Measurements from ENCODE around the gene TEX10.

Gene TEX10

GRCh38 chr9:100370064-100370723 lies 17.5 kb upstream of the TEX10 start:
- ATAC-seq, result no peak
- TF ChIP-seq ZNF8 (CRISPR knock-in tag; IDR thresholded peaks at IDR 0.05), result no peak
- no peak for TF ChIP-seq SNAI2 (CRISPR knock-in tag; IDR thresholded peaks at IDR 0.05)
- TF ChIP-seq TCF4 (CRISPR knock-in tag; IDR thresholded peaks at IDR 0.05; ENCODE audit: borderline replicate concordance), result no peak
- no peak for TF ChIP-seq TOX (CRISPR knock-in tag; IDR thresholded peaks at IDR 0.05; ENCODE audit: borderline replicate concordance)
- TF ChIP-seq CREB5 (CRISPR knock-in tag; IDR thresholded peaks at IDR 0.05; ENCODE audit: low read depth), result no peak
- no peak for TF ChIP-seq ZC3H10 (CRISPR knock-in tag; IDR thresholded peaks at IDR 0.05)
- no peak for TF ChIP-seq CSDC2 (CRISPR knock-in tag; IDR thresholded peaks at IDR 0.05)
- TF ChIP-seq ESRRG (CRISPR knock-in tag; IDR thresholded peaks at IDR 0.05), result no peak
- no peak for TF ChIP-seq RARB (CRISPR knock-in tag; IDR thresholded peaks at IDR 0.05)
- no peak for TF ChIP-seq ISL1 (CRISPR knock-in tag; IDR thresholded peaks at IDR 0.05)
- no peak for TF ChIP-seq TSHZ2 (CRISPR knock-in tag; IDR thresholded peaks at IDR 0.05)
- TF ChIP-seq BACH2 (CRISPR knock-in tag; IDR thresholded peaks at IDR 0.05; ENCODE audit: borderline replicate concordance), result no peak
- TF ChIP-seq ZFP3 (CRISPR knock-in tag; IDR thresholded peaks at IDR 0.05), result no peak
- no peak for TF ChIP-seq POU6F1 (CRISPR knock-in tag; IDR thresholded peaks at IDR 0.05; ENCODE audit: borderline replicate concordance, low read depth)
- TF ChIP-seq GLIS3 (CRISPR knock-in tag; IDR thresholded peaks at IDR 0.05), result no peak
- no peak for TF ChIP-seq PPARA (CRISPR knock-in tag; IDR thresholded peaks at IDR 0.05; ENCODE audit: borderline replicate concordance)
- no peak for TF ChIP-seq OSR1 (CRISPR knock-in tag; IDR thresholded peaks at IDR 0.05)

GRCh38 chr9:100368672-100369071 lies 15.9 kb upstream of the TEX10 start:
- ATAC-seq, result no peak
- TF ChIP-seq RARB (CRISPR knock-in tag; IDR thresholded peaks at IDR 0.05) (no peak), POU6F1 (CRISPR knock-in tag; IDR thresholded peaks at IDR 0.05; ENCODE audit: borderline replicate concordance, low read depth) (no peak), CSDC2 (CRISPR knock-in tag; IDR thresholded peaks at IDR 0.05) (no peak), GLIS3 (CRISPR knock-in tag; IDR thresholded peaks at IDR 0.05) (no peak), ZFP3 (CRISPR knock-in tag; IDR thresholded peaks at IDR 0.05) (no peak), TSHZ2 (CRISPR knock-in tag; IDR thresholded peaks at IDR 0.05) (no peak), BACH2 (CRISPR knock-in tag; IDR thresholded peaks at IDR 0.05; ENCODE audit: borderline replicate concordance) (no peak), ISL1 (CRISPR knock-in tag; IDR thresholded peaks at IDR 0.05) (no peak), CREB5 (CRISPR knock-in tag; IDR thresholded peaks at IDR 0.05; ENCODE audit: low read depth) (no peak)
